Epithelial cell of proximal tubule (primary cell): Measurements from ENCODE around the gene MAPK8. TPM values are rescaled to one million over a fixed set of nuclear protein-coding genes. Genes with fewer than 3 reads are reported as not detected.

Source experiments
- DNase-seq: peaks from one replicate; pipeline ENCODE4 v3.0.0-alpha.2; 2011; ENCODE audit warnings: low read depth
- H3K4me3 ChIP-seq: 2 replicates; pipeline ENCODE4 v1.5.1; 2011; ENCODE audit warnings: low read depth, mild to moderate bottlenecking, low read length
- CTCF ChIP-seq: conservative IDR thresholded peaks from 2 replicates; pipeline ENCODE4 v1.5.1; 2012; ENCODE audit warnings: low read depth, mild to moderate bottlenecking, low read length
- total RNA-seq: library from RNA; depleted of rRNA; stranded (reverse); fragments of >200 nt; gene quantifications from 2 replicates; pipeline ENCODE4 v1.2.3, GENCODE V29; 2015

MAPK8 gene
- total RNA-seq, 1 donor from 2014 or later, result 59.4 TPM

- no peak overlapping the region for H3K4me3 ChIP-seq
- DNase-seq, result no peak
- TF ChIP-seq CTCF, result no peak
Measured at GRCh38 chr10:48332166-48332870, 25.8 kb downstream of the MAPK8 start.

- no peak for TF ChIP-seq CTCF
- DNase-seq, result no peak
Measured at GRCh38 chr10:48332871-48333216, 26.4 kb downstream of the MAPK8 start.

DNA sequence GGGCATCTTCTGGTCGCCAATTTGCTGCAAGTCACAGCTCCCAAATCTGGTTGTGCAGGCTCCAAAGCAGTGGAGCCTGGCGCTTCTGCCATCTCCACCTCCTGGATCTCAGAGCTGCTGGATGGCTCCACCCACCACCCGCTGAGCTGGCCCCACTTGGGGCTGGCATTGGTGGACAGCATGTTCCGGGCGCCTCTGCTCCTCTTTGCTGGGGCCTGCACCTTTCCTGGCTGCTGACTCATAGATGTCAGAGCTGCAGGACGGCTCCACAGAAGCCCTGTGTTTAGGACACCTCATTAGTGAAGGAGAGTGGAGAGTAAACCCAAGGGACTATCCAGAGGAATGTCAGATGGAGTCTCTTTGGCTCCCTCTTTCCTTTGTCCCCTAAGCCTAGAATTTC lies 27.4 kb downstream of the MAPK8 start:
- no peak for TF ChIP-seq CTCF
- no peak overlapping the region for H3K4me3 ChIP-seq
- DNase-seq, result no peak

More at GRCh38 chr10:48332871-48333216, 26.4 kb downstream of the MAPK8 start:
- H3K4me3 ChIP-seq, result no peak overlapping the region

DNA sequence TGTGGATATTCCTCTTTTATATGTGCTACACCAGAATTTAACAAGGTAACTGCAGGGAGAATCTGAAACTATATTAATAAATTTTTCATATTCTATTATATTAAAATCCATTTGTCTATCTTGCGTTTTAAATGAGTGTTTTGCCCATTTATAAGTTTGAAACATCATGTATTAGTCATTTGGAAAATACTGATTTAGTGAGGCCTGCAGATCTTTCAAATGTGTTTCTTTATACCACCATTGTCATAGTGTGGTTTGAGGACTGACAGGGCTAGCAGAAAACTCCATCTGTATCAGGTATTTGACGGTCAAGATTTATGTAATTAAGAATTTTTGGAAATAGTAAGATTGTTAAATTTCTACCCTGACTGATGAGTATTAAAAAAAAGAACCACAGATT lies 29.3 kb downstream of the MAPK8 start:
- no peak for TF ChIP-seq CTCF
- no peak for DNase-seq
- H3K4me3 ChIP-seq, result no peak overlapping the region

GRCh38 chr10:48336978-48337599 lies 30.6 kb downstream of the MAPK8 start:
- no peak for TF ChIP-seq CTCF
- no peak overlapping the region for H3K4me3 ChIP-seq
- DNase-seq, result no peak

DNA sequence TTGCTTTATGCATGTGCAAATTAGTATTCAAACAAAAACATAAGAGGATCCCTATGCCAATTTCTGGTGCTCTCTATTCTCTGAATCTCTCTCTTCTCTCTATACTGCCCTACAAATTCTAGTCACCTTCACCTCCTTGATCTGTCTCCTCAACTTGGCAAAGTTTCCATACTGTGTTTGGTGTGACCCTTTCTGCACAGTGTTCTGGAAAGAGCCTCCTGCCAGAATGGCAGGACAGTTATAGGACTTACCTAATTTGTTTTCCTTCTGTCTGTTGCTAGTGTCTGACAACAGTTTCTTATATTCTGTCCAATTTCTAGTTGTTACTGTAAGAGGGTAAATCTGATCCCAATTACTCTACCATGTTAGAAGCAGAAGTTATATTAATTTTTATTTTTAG lies 34.3 kb downstream of the MAPK8 start:
- no peak for TF ChIP-seq CTCF
- H3K4me3 ChIP-seq, result no peak overlapping the region
- DNase-seq, result no peak

GRCh38 chr10:48343106-48343505 lies 36.6 kb downstream of the MAPK8 start:
- H3K4me3 ChIP-seq, result no peak overlapping the region
- no peak for DNase-seq
- TF ChIP-seq CTCF, result no peak
